K562 (cell line): ENCODE measurements around the gene NAB1. TPM values are rescaled to one million over a fixed set of nuclear protein-coding genes. Genes with fewer than 3 reads are reported as not detected.

ENCODE experiments used
- ATAC-seq: fragments of 200-7000 bp; cut with Tn5 transposase; 3 replicates; pipeline ENCODE4 v1.9.1; 2020; ENCODE audit warnings: moderate library complexity
- BruUV-seq: library from RNA; stranded (reverse); fragments of 400-500 nt; replicated peaks from 2 replicates; lab custom pipeline; 2021; lab: Mats Ljungman, UMichigan
- CTCF ChIA-PET: fragments of 300-600 bp; formaldehyde crosslinking; extraction: SDS; loops from one replicate; lab custom pipeline; 2021; ENCODE audit warnings: low intra/inter-chr PET ratio; lab: Yijun Ruan, JAX
- POLR2A ChIA-PET: fragments of 300-600, 350-650 bp; sonication (Branson Sonifier 250); formaldehyde crosslinking; extraction: SDS; loops from one replicate; lab custom pipeline; 2021; ENCODE audit warnings: antibody characterized with exemption, inconsistent platforms; lab: Yijun Ruan, JAX
- DNase-seq, 4 experiments: peaks; one replicate each; pipeline versions ENCODE4 v3.0.0 to v3.0.0-alpha.2; 2011 to 2018; ENCODE audit warnings: low spot score in 3 of 4, mixed read lengths in 3 of 4; ENCODE audit errors: extremely low read depth in 1 of 4
- FAIRE-seq: peaks from 2 replicates; lab custom pipeline; 2011; peaks lifted over from hg19 to GRCh38; lab: Jason Lieb, UNC
- H2AFZ ChIP-seq: 2 replicates; pipeline ENCODE4 v1.6.0; 2011; ENCODE audit warnings: low read depth, low read length, control low read depth, inconsistent platforms
- H3K27ac ChIP-seq: fragments of 200-600 bp; 3 replicates; pipeline ENCODE4 v1.8.0; 2011; ENCODE audit warnings: low read depth, mild to moderate bottlenecking, control low read depth, inconsistent platforms, low read length, moderate library complexity, mixed read lengths; ENCODE audit errors: extremely low read depth
- H3K27me3 ChIP-seq, 2 experiments: fragments of 300-600 bp in 1 of 2; 2 replicates in 1 of 2; 3 replicates in 1 of 2; pipeline versions ENCODE4 v1.6.0 to v1.8.0; 2011; ENCODE audit warnings: inconsistent platforms in 2 of 2, low read length in 2 of 2, mild to moderate bottlenecking in 1 of 2, mixed read lengths in 1 of 2, moderate library complexity in 1 of 2; ENCODE audit not compliant: control insufficient read depth in 2 of 2, insufficient read depth in 2 of 2
- H3K36me3 ChIP-seq: fragments of 300-600 bp; 3 replicates; pipeline ENCODE4 v1.8.0; 2011; ENCODE audit warnings: mild to moderate bottlenecking, low read length, inconsistent platforms; ENCODE audit not compliant: control insufficient read depth, insufficient read depth
- H3K4me1 ChIP-seq, 2 experiments: fragments of 200-600 bp in 1 of 2; replicated peaks in 1 of 2; 2 replicates in 1 of 2; 3 replicates in 1 of 2; pipeline versions ENCODE4 v1.5.1 to v1.8.0; 2011; ENCODE audit warnings: inconsistent platforms in 2 of 2, low read length in 2 of 2, mild to moderate bottlenecking in 1 of 2, mixed read lengths in 1 of 2, moderate library complexity in 1 of 2; ENCODE audit not compliant: control insufficient read depth in 2 of 2, insufficient read depth in 2 of 2
- H3K4me2 ChIP-seq: 2 replicates; pipeline ENCODE4 v1.6.1; 2011; ENCODE audit warnings: low read length, control low read depth, inconsistent platforms, mixed read lengths; ENCODE audit not compliant: insufficient read depth
- H3K4me3 ChIP-seq: fragments of 200-600 bp; sonication (generic), shearing (Covaris generic); 2 replicates; pipeline ENCODE4 v1.5.1; 2016; ENCODE audit warnings: control low read depth, inconsistent platforms
- H3K79me2 ChIP-seq: fragments of 200-600 bp; 3 replicates; pipeline ENCODE4 v1.8.0; 2011; ENCODE audit warnings: low read length, inconsistent platforms; ENCODE audit not compliant: control insufficient read depth, insufficient read depth
- H3K9ac ChIP-seq, 2 experiments: 2 replicates each; pipeline versions ENCODE4 v1.6.0 to v1.6.1; 2011; ENCODE audit warnings: low read depth in 2 of 2, low read length in 2 of 2, control low read depth in 1 of 2, inconsistent platforms in 1 of 2, mild to moderate bottlenecking in 1 of 2, mixed read lengths in 1 of 2; ENCODE audit not compliant: insufficient read depth in 1 of 2
- H3K9me1 ChIP-seq: one replicate; pipeline ENCODE4 v1.6.0; 2011; ENCODE audit warnings: inconsistent platforms, mild to moderate bottlenecking, low read length, moderate library complexity; ENCODE audit not compliant: control insufficient read depth, insufficient read depth
- H3K9me3 ChIP-seq: replicated peaks from 2 replicates; pipeline ENCODE4 v1.5.1; 2011; ENCODE audit warnings: low read depth, low read length, inconsistent platforms; ENCODE audit not compliant: control insufficient read depth, insufficient read depth
- H4K20me1 ChIP-seq: replicated peaks from 2 replicates; pipeline ENCODE4 v1.6.1; 2011; ENCODE audit warnings: low read length, inconsistent platforms, mixed read lengths; ENCODE audit not compliant: control insufficient read depth, insufficient read depth
- ATF3 ChIP-seq, 2 experiments: fragments of 450-650 bp in 1 of 2; sonication (generic) in 1 of 2; formaldehyde crosslinking in 1 of 2; IDR thresholded peaks in 1 of 2; conservative IDR thresholded peaks in 1 of 2; 2 replicates each; pipeline versions ENCODE4 v1.6.1 to v1.8.1; 2016 to 2023; ENCODE audit warnings: mild to moderate bottlenecking in 2 of 2, moderate library complexity in 2 of 2, inconsistent platforms in 1 of 2, missing genetic modification reagents in 1 of 2
- ATF6 ChIP-seq: sonication (generic); formaldehyde crosslinking; IDR thresholded peaks from 2 replicates; pipeline ENCODE4 v1.4.0; 2020; ENCODE audit warnings: mild to moderate bottlenecking, missing genetic modification reagents
- GATA2 ChIP-seq: sonication (generic); formaldehyde crosslinking; IDR thresholded peaks from 2 replicates; pipeline ENCODE4 v1.4.0; 2020; ENCODE audit warnings: mild to moderate bottlenecking, missing genetic modification reagents
- JUND ChIP-seq, 2 experiments: IDR thresholded peaks; 2 replicates in 1 of 2; 3 replicates in 1 of 2; pipeline ENCODE4 v1.6.1; 2011; ENCODE audit warnings: borderline replicate concordance in 2 of 2, low read depth in 2 of 2, low read length in 2 of 2, improper control_type of control experiment in 1 of 2, missing biosample characterization in 1 of 2, missing genetic modification characterization in 1 of 2, missing genetic modification reagents in 1 of 2
- NFE2 ChIP-seq: IDR thresholded peaks from 2 replicates; pipeline ENCODE4 v1.6.1; 2014; ENCODE audit warnings: antibody characterized with exemption, low read depth
- RBM25 ChIP-seq: fragments of 200-400 bp; formaldehyde crosslinking; IDR thresholded peaks from 2 replicates; pipeline ENCODE4 v1.6.1; 2018; ENCODE audit warnings: low read length, low read depth, moderate library complexity; ENCODE audit not compliant: severe bottlenecking
- SPI1 ChIP-seq: IDR thresholded peaks from 2 replicates; pipeline ENCODE4 v1.6.1; 2011; ENCODE audit warnings: low read depth, low read length, control low read depth, borderline replicate concordance
- WGBS: fragments of 100-300 bp; shearing (Covaris generic); methylation state at CpG from one replicate; pipeline ENCODE4 v1.1.6; 2016; ENCODE audit warnings: low coverage, mixed read lengths; ENCODE audit not compliant: insufficient coverage; ENCODE audit errors: missing lambda C conversion rate; 5-methylcytosine and 5-hydroxymethylcytosine counted together
- in situ Hi-C: fragments of 300-500 bp; cut with MboI; formaldehyde crosslinking; loops from 4 replicates; pipeline ENCODE4 v1.15.0; 2018; ENCODE audit warnings: inconsistent platforms, mixed read lengths
- intact Hi-C: fragments of 100-400 bp; cut with micrococcal nuclease; formaldehyde crosslinking; loops from 2 replicates; pipeline ENCODE4 v1.14.2; 2022
- polyA plus RNA-seq, 8 experiments: library from polyadenylated mRNA; depleted of rRNA in 4 of 8; stranded (reverse) in 5 of 8; unstranded in 3 of 8; fragments of >200 nt; fragmentation: Nextera tagmentation in 2 of 8; fragmentation: Illumina TruSeq in 1 of 8; extraction: Ambion mirVana in 2 of 8; extraction: Trizol in 1 of 8; gene quantifications; 2 replicates each; pipeline versions ENCODE4 v1.2.1 to v1.2.3, GENCODE V29; 2011 to 2014; ENCODE audit warnings: inconsistent platforms in 1 of 8, missing spikeins in 1 of 8
- total RNA-seq, 7 experiments: library from RNA; depleted of rRNA in 6 of 7; stranded (reverse); fragments of >200 nt in 6 of 7; fragmentation: Illumina TruSeq in 2 of 7; extraction: Trizol in 2 of 7; gene quantifications; 2 replicates each; pipeline versions ENCODE4 v1.2.1 to v1.2.3, GENCODE V29; 2011 to 2021; ENCODE audit warnings: low replicate concordance in 1 of 7

NAB1 gene
- total and polyA plus RNA-seq, 9 of the 15 experiments (the other 6 are each of a cell fraction or from before 2014, with no cell fraction given) = 3.1 to 23.0 (median 16.3) TPM

GRCh38 chr2:190716176-190716807 is 67.4 kb downstream of the NAB1 start:
- ChIA-PET POLR2A (interaction anchor here (0.9 kb wide), 1 partner anchor 38 kb away, joined by 3 read pairs; no protein-coding TSS in a partner anchor), CTCF (no interaction called here)
- H3K4me3 ChIP-seq = no peak overlapping the region
- H3K27ac ChIP-seq = no peak overlapping the region
- H3K4me2 ChIP-seq = no peak overlapping the region
- no peaks in the 10 kb centered on the region for H3K79me2 ChIP-seq
- no peak for DNase-seq
- no peaks in the 10 kb centered on the region for H3K36me3 ChIP-seq
- FAIRE-seq = no peak
- no peaks in the 10 kb centered on the region; a peak in 3 of 5 replicates for H3K4me1 ChIP-seq
- H3K27me3 ChIP-seq = no peaks in the 10 kb centered on the region
- H3K9me1 ChIP-seq = no peaks in the 10 kb centered on the region
- no peak for ATAC-seq
- intact Hi-C loops = no loop called here
- no peaks in the 10 kb centered on the region for H4K20me1 ChIP-seq
- 45% methylated on average over 1 of the region's 1 CpG for WGBS
- no peaks in the 10 kb centered on the region for H3K9me3 ChIP-seq
- H2AFZ ChIP-seq = no peak overlapping the region
- TF ChIP-seq ATF6 (CRISPR knock-in tag) = no peak
- no TSS peak for BruUV-seq
- in situ Hi-C loops = no loop called here
- no peak overlapping the region for H3K9ac ChIP-seq

GRCh38 chr2:190717306-190717705 is 68.4 kb downstream of the NAB1 start:
- no peak overlapping the region for H3K4me2 ChIP-seq
- H3K36me3 ChIP-seq = no peaks in the 10 kb centered on the region
- TF ChIP-seq RBM25 (no peak), JUND (IDR thresholded peaks at IDR 0.05; ENCODE audit: borderline replicate concordance, low read depth, low read length) (peak; percentile 57), JUND (tag; IDR thresholded peaks at IDR 0.05; ENCODE audit: borderline replicate concordance, low read depth, low read length) (no peak; the same call in 2 of the 3 replicates), ATF3 (IDR thresholded peaks at IDR 0.05) (peak; percentile 38; the same call in 1 of the 2 replicates), ATF3 (CRISPR knock-in tag; conservative IDR thresholded peaks at IDR 0.05) (no peak), NFE2 (no peak), GATA2 (CRISPR knock-in tag) (no peak), SPI1 (no peak)
- H3K79me2 ChIP-seq = no peaks in the 10 kb centered on the region
- H3K9me1 ChIP-seq = no peaks in the 10 kb centered on the region
- intact Hi-C loops (no loop called here), in situ Hi-C loops (no loop called here)
- no peak overlapping the region for H3K27ac ChIP-seq
- BruUV-seq = no TSS peak
- peak in 1 of 4 experiments; percentile 6 for DNase-seq
- H3K9me3 ChIP-seq = no peaks in the 10 kb centered on the region
- H2AFZ ChIP-seq = no peak overlapping the region
- 17% methylated on average over 3 of the region's 3 CpGs for WGBS
- CTCF ChIA-PET = no interaction called here
- H4K20me1 ChIP-seq = no peaks in the 10 kb centered on the region
- H3K4me3 ChIP-seq = no peak overlapping the region
- ATAC-seq = no peak
- no peaks in the 10 kb centered on the region for H3K27me3 ChIP-seq
- H3K9ac ChIP-seq = no peak overlapping the region
- POLR2A ChIA-PET = no interaction called here
- no peaks in the 10 kb centered on the region; a peak in 3 of 5 replicates for H3K4me1 ChIP-seq
- FAIRE-seq = no peak
